Prostate gland (tissue), 2 donors: ENCODE measurements around the gene RIPK1. TPM values are rescaled to one million over a fixed set of nuclear protein-coding genes. Genes with fewer than 3 reads are reported as not detected.

Experiments
- DNase-seq: peaks from one replicate; pipeline ENCODE4 v3.0.0-alpha.2; 2019; ENCODE audit warnings: low spot score
- H3K27ac ChIP-seq, 2 donors: fragments of 200-600 bp; sonication (generic); 2 replicates each; pipeline ENCODE4 v1.5.1; 2017 to 2019
- H3K27me3 ChIP-seq: fragments of 200-600 bp; sonication (generic); replicated peaks from 2 replicates; pipeline ENCODE4 v1.5.1; 2019; ENCODE audit not compliant: insufficient read depth
- H3K36me3 ChIP-seq, 2 donors: fragments of 200-600 bp; sonication (generic); 1 replicate in 1 of 2; 2 replicates in 1 of 2; pipeline versions ENCODE4 v1.5.1 to v1.8.1; 2017 to 2019
- H3K4me1 ChIP-seq: fragments of 200-600 bp; sonication (generic); replicated peaks from 2 replicates; pipeline ENCODE4 v1.5.1; 2019
- H3K4me3 ChIP-seq, 2 donors: fragments of 200-600 bp; sonication (generic); 2 replicates each; pipeline ENCODE4 v1.5.1; 2017 to 2019
- H3K9me3 ChIP-seq: fragments of 200-600 bp; sonication (generic); 2 replicates; pipeline ENCODE4 v1.5.1; 2017
- POLR2A ChIP-seq: fragments of 450-650 bp; IDR thresholded peaks from one replicate; pipeline ENCODE4 v1.6.1; 2016; ENCODE audit warnings: antibody characterized with exemption, mild to moderate bottlenecking
- POLR2AphosphoS5 ChIP-seq: sonication (generic); formaldehyde crosslinking; IDR thresholded peaks from one replicate; pipeline ENCODE4 v1.6.1; 2017; ENCODE audit warnings: antibody characterized with exemption
- WGBS: methylation state at CpG from one replicate; pipeline ENCODE4 v1.1.5; 2018; 5-methylcytosine and 5-hydroxymethylcytosine counted together
- intact Hi-C: fragments of 100-400 bp; cut with DNase I; formaldehyde crosslinking; loops from one replicate; pipeline ENCODE4 v1.14.2; 2022
- total RNA-seq, 2 donors: library from RNA; depleted of rRNA; stranded (reverse); fragments of >200 nt; gene quantifications; one replicate each; pipeline ENCODE4 v1.1.0, GENCODE V29; 2016
- TF ChIP-seq, protein P1 (sequence below), 4 experiments: fragments of 200-600 bp in 2 of 4; fragments of 450-650 bp in 2 of 4; sonication (generic) in 2 of 4; IDR thresholded peaks; 1 replicate in 3 of 4; 2 replicates in 1 of 4; pipeline ENCODE4 v1.5.1; 2016 to 2019; ENCODE audit warnings: antibody characterized with exemption in 4 of 4, mild to moderate bottlenecking in 2 of 4, moderate library complexity in 2 of 4

RIPK1 gene
- total RNA-seq, 2 donors from 2014 or later, result 21.3 to 23.0 TPM

DNA sequence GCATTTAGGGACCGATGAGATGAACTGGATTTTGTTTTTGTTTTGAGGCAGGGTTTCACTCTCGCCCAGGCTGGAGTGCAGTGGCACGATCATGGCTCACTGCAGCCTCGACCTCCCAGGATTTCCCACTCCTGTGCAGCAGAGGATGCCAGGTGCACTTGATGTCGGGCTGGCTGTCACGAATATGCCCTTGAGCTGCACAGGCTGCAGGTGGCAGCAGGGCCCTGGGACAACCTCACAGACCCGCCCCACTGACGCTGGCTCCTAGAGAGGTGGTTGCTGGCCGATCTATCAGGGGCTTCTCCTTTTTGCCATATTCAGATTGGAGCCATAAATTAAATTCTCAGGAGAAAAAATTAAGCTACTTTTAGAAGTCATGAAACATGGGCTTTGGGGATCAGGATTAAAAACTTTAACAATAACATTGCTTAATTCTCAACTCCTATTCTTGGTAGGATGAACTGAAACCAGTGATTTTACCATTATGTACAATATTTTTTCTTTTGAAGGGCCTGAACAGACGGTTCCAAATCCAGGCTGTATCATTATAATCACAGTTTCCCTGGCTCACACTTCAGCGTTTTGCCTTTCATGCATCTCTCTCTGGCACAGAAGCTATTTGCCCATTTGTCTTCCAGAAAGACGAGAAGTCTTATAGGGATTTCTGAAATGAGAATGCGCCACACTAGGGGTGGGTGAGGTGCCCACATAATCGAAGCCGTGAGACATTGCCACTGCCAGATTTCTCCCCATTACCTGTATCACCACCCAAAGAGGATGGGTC is 36.2 kb upstream of the RIPK1 start:
- Histone ChIP-seq H3K36me3 (no peaks in the 10 kb centered on the region), H3K9me3 (no peaks in the 10 kb centered on the region), H3K27ac (no peak overlapping the region), H3K27me3 (no peaks in the 10 kb centered on the region), H3K4me3 (no peak overlapping the region), H3K4me1 (no peaks in the 10 kb centered on the region)
- intact Hi-C loops, result no loop called here
- TF ChIP-seq, protein P1, sequence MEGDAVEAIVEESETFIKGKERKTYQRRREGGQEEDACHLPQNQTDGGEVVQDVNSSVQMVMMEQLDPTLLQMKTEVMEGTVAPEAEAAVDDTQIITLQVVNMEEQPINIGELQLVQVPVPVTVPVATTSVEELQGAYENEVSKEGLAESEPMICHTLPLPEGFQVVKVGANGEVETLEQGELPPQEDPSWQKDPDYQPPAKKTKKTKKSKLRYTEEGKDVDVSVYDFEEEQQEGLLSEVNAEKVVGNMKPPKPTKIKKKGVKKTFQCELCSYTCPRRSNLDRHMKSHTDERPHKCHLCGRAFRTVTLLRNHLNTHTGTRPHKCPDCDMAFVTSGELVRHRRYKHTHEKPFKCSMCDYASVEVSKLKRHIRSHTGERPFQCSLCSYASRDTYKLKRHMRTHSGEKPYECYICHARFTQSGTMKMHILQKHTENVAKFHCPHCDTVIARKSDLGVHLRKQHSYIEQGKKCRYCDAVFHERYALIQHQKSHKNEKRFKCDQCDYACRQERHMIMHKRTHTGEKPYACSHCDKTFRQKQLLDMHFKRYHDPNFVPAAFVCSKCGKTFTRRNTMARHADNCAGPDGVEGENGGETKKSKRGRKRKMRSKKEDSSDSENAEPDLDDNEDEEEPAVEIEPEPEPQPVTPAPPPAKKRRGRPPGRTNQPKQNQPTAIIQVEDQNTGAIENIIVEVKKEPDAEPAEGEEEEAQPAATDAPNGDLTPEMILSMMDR (IDR thresholded peaks at IDR 0.05), result no peak
- DNase-seq, result no peak
- WGBS, result 69% methylated on average over 15 of the region's 15 CpGs

DNA sequence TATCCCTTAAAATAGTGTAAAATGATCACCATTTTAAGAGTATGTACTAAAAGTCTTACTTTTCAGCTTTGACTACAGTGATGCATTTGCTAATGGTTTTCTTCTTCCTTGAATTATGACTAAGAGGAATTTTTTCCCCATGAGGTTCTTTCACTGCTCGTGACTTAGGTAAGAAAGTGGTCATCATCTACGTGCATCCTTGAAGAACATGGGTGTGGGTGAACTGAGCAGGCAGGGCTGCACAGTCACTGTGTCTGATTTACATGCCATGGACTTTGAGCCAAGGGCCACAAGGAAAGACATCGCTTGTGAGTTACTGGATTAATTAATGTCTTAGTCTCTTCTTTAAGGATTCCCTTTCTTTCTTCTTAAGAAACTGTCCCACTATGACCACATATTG is 35.3 kb upstream of the RIPK1 start:
- no peaks in the 10 kb centered on the region for H3K9me3 ChIP-seq
- 90% methylated on average over 3 of the region's 3 CpGs for WGBS
- H3K36me3 ChIP-seq, result no peaks in the 10 kb centered on the region
- no peak overlapping the region for H3K4me3 ChIP-seq
- H3K27me3 ChIP-seq, result no peaks in the 10 kb centered on the region
- intact Hi-C loops, result no loop called here
- no peak for DNase-seq
- no peaks in the 10 kb centered on the region for H3K4me1 ChIP-seq
- no peak for TF ChIP-seq POLR2A
- no peak overlapping the region for H3K27ac ChIP-seq

DNA sequence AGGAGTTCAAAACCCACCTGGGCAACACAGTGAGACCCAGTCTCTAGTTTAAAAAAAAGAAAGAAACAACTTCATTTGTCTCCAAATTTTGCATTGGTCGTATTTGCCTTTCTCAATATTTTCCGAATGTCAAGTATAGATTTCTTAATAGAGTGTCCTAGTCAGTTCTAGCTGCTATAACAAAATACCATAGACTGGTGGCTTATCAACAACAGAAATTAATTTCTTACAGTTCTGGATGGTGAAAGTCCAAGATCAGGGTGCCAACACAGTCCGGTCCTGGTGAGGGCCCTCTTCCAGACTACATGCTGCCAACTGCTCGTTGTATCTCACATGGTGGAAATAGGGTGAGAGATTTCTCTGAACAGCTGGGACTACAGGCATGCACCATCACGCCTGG is 34.6 kb upstream of the RIPK1 start:
- TF ChIP-seq POLR2AphosphoS5, result no peak
- TF ChIP-seq, protein P1 (IDR thresholded peaks at IDR 0.05), result no peak
- no peak for TF ChIP-seq POLR2A
- no peak for DNase-seq
- no peaks in the 10 kb centered on the region for H3K9me3 ChIP-seq
- no peaks in the 10 kb centered on the region for H3K4me1 ChIP-seq
- intact Hi-C loops, result no loop called here
- 95% methylated on average over 5 of the region's 5 CpGs for WGBS
- no peaks in the 10 kb centered on the region for H3K36me3 ChIP-seq
- H3K27me3 ChIP-seq, result no peaks in the 10 kb centered on the region
- H3K27ac ChIP-seq, result no peak overlapping the region
- no peak overlapping the region for H3K4me3 ChIP-seq

DNA sequence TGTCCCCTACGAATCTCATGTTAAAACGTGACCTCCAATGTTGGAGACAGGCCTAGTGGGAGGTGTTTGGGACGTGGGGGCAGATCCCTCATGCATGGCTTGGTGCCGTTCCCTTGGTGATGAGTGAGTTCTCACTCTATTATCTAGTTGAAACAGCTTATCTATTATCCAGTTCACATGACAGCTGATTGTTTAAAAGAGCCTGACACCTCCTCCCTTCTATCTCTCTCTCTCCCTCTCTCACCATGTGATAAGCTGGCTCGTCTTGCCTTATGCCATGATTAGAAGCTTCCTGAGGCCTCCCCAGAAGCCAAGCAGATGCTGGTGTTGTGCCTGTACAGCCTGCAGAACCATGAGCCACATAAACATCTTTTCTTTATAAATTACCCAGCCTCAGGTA is 32.9 kb upstream of the RIPK1 start:
- 83% methylated on average over 5 of the region's 5 CpGs for WGBS
- H3K4me1 ChIP-seq, result no peaks in the 10 kb centered on the region
- intact Hi-C loops, result no loop called here
- no peak overlapping the region for H3K4me3 ChIP-seq
- H3K27ac ChIP-seq, result no peak overlapping the region
- no peak for TF ChIP-seq POLR2AphosphoS5
- no peak for TF ChIP-seq POLR2A
- TF ChIP-seq, protein P1 (IDR thresholded peaks at IDR 0.05), result no peak
- H3K36me3 ChIP-seq, result no peaks in the 10 kb centered on the region
- no peaks in the 10 kb centered on the region for H3K27me3 ChIP-seq
- DNase-seq, result no peak
- H3K9me3 ChIP-seq, result no peaks in the 10 kb centered on the region

DNA sequence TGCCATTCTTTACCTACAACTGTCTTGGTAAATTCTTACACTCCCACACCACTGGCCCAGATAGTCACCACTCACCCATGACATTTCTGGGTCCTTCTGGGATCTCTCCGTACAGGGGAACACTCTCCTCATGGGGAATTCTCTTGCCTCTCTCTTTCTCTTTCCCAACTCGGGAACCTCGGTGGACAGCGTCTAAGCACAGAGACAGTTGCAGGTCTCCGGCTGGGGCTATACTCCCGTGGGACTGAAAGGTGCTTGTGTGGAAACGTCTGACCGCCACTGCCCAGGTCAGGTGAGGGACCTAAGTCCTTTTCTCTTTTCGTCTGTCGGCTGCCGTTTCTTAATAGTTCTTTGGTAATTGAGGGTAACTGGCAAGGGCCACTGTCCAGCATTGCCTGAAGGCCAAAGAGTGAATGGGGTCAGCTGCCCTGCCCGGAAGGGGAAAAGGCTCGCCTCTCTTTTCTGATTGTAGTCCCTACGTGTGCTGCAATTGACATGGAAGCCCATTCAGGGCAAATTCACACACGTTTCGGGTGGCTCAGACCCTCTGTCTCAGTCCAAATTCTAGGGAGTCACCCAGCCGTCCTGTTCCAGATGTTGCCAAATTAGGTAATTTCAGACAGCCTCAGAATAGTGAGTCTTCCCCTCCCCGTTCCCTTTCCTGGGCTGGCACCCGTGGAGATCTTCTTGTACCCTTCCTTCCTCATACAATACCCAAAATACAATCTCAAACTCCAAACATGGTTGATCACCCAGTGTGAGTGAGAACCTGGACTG is 31.2 kb upstream of the RIPK1 start:
- Histone ChIP-seq H3K27ac (no peak overlapping the region), H3K9me3 (no peaks in the 10 kb centered on the region), H3K27me3 (no peaks in the 10 kb centered on the region), H3K4me1 (no peaks in the 10 kb centered on the region), H3K36me3 (no peaks in the 10 kb centered on the region), H3K4me3 (no peak overlapping the region)
- DNase-seq, result no peak
- no peak for TF ChIP-seq POLR2AphosphoS5
- TF ChIP-seq POLR2A, result no peak
- TF ChIP-seq, protein P1 (IDR thresholded peaks at IDR 0.05), result no peak
- intact Hi-C loops, result no loop called here
- WGBS, result 78% methylated on average over 19 of the region's 19 CpGs
